Sigmoid colon (tissue), 3 donors: ENCODE measurements around the gene PNMA8B.

Experiments used
- POLR2A ChIP-seq, 2 donors: fragments of 450-650 bp; IDR thresholded peaks; one replicate each; pipeline ENCODE4 v1.6.1; 2016; ENCODE audit warnings: antibody characterized with exemption in 2 of 2, mild to moderate bottlenecking in 2 of 2, moderate library complexity in 2 of 2
- TF ChIP-seq, protein P1 (sequence below), 4 experiments: fragments of 450-650 bp in 3 of 4; fragments of 200-600 bp in 1 of 4; IDR thresholded peaks; one replicate each; pipeline ENCODE4 v1.5.1; 2016 to 2019; ENCODE audit warnings: antibody characterized with exemption in 4 of 4, mild to moderate bottlenecking in 3 of 4, moderate library complexity in 2 of 4

DNA sequence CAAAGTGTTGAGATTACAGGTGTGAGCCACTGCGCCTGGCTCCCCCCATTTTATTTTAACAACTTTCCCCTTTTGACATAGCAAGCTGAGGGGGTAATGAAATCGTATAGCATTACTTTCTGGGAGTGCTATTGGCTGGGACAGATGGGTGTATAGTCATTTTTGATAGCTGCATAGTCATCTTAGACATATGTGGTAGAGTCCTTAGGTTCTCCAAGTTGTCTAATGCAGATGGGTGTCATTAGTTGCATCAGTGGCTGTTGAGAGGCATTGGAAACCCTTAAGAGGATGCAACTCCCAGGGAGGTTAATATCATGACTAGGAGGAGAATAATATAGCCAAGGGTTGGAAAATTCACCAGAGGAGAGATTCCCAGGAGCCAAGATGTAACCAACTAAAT is 28.6 kb upstream of the PNMA8B start:
- TF ChIP-seq, protein P1, sequence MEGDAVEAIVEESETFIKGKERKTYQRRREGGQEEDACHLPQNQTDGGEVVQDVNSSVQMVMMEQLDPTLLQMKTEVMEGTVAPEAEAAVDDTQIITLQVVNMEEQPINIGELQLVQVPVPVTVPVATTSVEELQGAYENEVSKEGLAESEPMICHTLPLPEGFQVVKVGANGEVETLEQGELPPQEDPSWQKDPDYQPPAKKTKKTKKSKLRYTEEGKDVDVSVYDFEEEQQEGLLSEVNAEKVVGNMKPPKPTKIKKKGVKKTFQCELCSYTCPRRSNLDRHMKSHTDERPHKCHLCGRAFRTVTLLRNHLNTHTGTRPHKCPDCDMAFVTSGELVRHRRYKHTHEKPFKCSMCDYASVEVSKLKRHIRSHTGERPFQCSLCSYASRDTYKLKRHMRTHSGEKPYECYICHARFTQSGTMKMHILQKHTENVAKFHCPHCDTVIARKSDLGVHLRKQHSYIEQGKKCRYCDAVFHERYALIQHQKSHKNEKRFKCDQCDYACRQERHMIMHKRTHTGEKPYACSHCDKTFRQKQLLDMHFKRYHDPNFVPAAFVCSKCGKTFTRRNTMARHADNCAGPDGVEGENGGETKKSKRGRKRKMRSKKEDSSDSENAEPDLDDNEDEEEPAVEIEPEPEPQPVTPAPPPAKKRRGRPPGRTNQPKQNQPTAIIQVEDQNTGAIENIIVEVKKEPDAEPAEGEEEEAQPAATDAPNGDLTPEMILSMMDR (IDR thresholded peaks at IDR 0.05) = no peak
- TF ChIP-seq POLR2A (IDR thresholded peaks at IDR 0.05) = no peak
